NCI-H510A (cell line): ENCODE results near the gene ZNF729.
"Not testable (repeated sequence)": the region's sequence is repeated elsewhere in the genome, so short reads cannot be mapped to it uniquely, and the experiment has no call there.

Experiments used
- DNase-seq: peaks from one replicate; lab custom pipeline; 2025; lab: John Stamatoyannopoulos, UW

ZNF729 gene

GRCh38 chr19:22286151-22286810 lies at the start of gene ZNF729:
TSS of gene ZNF729 (plus strand) at chr19:22286441. CDS start at chr19:22286526, 85 bp downstream.
- DNase-seq = no peak

- DNase-seq = no peak
These were observed 29.4 kb upstream of the ZNF729 start for GRCh38 chr19:22256856-22257255.

DNA sequence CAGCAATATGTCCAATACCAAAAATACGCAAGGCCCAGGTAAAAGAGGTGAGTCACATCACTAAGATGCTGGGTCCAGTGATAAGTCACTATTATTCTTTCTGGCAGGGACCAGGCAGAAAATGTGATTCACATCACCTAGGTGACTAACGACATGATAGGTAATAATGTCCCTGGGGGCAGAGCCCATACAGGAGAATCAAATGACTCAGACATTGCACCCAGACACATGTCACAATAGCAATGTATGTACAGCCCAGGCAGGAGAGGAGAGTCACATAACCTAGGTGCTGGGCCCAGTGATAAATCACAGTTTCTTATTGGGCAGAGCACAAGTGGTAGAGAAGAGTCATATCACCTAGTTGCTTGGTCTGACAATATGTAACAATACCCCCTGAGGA lies 28.9 kb upstream of the ZNF729 start:
- no peak for DNase-seq

GRCh38 chr19:22257916-22258315 lies 28.3 kb upstream of the ZNF729 start:
- DNase-seq = no peak

DNA sequence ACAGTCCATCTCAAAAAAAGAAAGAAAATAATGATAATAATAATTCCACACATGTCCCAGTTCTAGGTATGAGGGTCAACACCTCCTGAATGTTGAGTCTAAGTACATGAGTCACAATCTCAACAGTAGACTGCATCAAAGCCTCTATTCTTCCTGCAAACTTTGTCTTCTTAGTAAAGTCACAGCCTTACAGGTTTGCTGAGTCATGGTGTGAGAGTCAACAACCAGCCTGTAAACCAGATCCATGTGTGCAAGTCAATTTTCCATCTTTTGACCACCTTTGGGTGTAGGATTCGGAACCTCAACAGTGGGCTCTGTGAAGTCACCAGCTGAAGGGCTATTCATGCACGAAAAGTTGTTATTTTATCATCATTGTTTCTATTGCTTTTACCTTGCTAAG lies 25.7 kb upstream of the ZNF729 start:
- DNase-seq = no peak

GRCh38 chr19:22261596-22261995 lies 24.6 kb upstream of the ZNF729 start:
- no peak for DNase-seq

DNA sequence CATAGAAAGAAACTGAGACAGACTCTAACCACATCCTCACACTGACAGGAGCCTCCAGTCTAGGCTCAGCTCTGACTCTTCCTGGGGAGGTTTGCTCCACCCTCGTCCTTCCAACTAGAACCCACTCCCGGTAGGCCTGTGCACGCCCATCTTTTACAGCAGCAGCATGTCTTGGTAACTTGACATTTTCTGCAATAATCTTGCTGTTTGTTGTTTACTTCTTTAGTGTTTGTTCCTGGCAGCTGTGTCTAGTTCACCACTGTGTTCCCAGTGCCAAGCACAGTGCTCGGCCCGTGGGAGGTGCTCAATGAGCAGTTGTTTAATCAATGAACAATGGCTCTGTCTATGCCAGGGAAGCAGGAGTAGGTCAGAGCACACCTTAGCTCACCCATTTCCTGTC lies 23.1 kb upstream of the ZNF729 start:
- DNase-seq = no peak

- not testable (repeated sequence) for DNase-seq
These were observed 35.3 kb downstream of the ZNF729 start for GRCh38 chr19:22321554-22321953.

DNA sequence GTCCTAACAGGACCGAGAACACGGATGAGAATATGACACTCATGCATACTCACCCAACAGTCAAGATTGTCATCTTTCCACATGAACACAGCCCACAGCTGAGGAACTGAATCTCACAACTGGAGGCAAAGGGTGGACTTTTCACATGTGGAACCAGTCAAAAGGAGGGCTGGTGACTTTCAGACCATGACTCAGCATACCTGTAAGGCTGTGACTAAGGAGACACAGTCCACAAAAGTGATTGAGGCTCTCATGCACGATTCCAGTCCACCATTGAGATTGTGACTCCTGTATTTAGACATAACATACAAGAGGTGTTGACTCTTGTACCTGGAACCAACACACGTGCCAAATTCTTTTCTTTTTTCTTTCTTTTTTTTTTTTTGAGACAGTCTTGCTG lies 40.0 kb downstream of the ZNF729 start:
- no peak for DNase-seq

DNA sequence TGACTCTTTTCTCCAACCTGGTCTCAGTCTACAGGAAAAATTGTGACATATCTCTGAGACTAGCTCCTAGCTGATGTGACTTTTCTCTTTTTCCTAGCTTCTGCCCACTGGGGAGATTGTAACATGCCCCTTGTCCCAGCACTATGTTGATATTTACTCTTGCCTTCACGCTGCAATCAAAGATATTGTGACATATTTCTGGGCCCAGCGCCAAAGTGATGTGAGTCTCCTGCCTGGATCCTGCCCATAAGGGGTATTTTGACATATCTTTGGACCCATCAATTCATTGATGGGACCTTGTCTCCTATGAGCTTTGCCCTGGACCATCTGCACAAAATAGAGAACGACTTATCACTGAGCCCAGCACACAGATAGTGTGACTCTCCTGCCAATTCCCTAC lies 41.1 kb downstream of the ZNF729 start:
- DNase-seq = no peak

DNA sequence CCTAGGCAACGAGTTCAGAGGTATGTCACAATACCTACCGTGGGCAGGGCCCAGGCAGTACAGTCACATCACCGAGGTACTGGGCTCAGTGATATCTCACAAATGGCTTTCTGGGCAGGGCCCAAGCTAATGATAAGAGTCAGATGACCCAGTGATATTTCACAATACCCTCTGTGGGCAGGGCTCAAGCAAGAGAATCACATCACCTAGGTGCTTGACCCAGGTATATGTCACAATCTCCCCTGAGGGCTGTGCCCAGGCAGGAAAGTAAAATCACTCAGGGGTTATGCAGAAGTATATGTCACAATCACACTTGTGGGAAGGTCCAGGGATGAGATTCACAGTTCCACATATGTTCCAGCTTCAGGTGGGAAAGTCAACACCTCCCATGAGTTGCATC lies 45.3 kb downstream of the ZNF729 start:
- no peak for DNase-seq

- DNase-seq = no peak
These were observed 46.7 kb downstream of the ZNF729 start for GRCh38 chr19:22332924-22333323.

GRCh38 chr19:22335716-22336115 lies 49.5 kb downstream of the ZNF729 start:
- no peak for DNase-seq

- no peak for DNase-seq
These were observed 68.4 kb downstream of the ZNF729 start for GRCh38 chr19:22354665-22355064.
